ENCODE measurements around the gene RAB8B.

RAB8B gene

DNA sequence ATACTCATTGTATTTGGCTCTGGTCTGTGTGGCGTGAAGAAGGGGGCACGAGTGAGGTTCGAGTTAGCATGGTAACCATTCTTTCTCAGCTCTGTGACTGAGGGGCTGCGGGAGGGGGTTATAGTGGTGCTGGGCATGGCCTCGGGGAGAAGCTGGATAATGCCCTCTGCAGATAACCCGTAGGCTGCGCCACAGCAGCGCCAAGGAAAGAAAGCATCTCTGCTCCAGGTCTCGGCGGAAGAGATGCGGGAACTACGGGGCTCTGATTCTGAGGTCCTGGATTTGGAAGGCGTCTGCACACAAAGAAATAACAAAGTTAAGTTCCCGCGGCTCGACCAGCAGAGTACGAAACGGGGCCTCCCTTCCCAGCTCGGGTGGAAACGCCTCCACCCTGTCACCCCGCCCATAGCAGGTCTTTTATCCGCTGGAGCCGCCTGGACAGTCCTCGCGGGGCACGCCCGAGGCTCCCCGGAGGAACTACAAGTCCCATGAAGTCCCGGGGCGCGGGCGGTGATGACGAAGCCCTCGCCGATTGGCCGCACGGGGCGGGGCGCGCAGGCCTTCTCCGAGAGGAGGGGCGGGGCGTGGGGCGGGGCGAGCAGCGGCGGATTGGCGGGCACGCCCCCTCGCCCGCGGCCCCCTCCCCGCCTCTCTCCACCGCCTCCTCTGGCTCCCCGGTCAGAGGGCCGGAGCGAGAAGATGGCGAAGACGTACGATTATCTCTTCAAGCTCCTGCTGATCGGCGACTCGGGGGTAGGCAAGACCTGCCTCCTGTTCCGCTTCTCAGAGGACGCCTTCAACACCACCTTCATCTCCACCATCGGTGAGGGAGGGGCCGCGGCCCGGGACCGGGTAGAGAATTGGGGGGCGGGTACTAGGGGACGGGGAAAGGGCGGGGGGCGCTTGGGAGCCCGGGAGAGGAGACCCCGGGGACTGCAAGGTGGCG, at the start of gene RAB8B:
TSS of gene RAB8B (plus strand) at position 681 of the 946 bp plus-strand sequence. CDS start at position 700, 19 bp downstream.
- peak; percentile 95 for DNase-seq (ENCODE audit: low read depth)
- H3K4me3 ChIP-seq (ENCODE audit: low read length) = peak within 1 kb of the TSS; percentile 90
- TF ChIP-seq, protein P1, sequence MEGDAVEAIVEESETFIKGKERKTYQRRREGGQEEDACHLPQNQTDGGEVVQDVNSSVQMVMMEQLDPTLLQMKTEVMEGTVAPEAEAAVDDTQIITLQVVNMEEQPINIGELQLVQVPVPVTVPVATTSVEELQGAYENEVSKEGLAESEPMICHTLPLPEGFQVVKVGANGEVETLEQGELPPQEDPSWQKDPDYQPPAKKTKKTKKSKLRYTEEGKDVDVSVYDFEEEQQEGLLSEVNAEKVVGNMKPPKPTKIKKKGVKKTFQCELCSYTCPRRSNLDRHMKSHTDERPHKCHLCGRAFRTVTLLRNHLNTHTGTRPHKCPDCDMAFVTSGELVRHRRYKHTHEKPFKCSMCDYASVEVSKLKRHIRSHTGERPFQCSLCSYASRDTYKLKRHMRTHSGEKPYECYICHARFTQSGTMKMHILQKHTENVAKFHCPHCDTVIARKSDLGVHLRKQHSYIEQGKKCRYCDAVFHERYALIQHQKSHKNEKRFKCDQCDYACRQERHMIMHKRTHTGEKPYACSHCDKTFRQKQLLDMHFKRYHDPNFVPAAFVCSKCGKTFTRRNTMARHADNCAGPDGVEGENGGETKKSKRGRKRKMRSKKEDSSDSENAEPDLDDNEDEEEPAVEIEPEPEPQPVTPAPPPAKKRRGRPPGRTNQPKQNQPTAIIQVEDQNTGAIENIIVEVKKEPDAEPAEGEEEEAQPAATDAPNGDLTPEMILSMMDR (conservative IDR thresholded peaks at IDR 0.05; ENCODE audit: low read length) = peak; percentile 30

DNA sequence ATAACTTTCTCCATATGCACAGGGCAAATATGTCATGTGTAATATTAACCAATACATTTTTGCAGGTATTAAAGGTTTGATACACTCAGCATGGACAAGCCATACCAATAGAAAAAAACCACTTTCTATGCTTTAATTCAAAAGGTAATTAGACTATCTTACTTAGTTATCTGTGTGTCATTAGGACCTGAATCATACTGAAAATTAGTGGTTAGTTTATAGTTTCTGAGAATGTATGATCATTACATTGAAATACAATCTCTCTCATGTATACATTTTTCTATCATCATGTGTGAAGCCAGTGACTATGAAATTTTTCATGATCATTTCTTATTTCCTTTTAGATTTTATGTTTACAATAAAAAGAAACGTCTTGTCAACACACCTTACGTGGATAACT, 48.5 kb upstream of the RAB8B start:
- no peak overlapping the region for H3K4me3 ChIP-seq (ENCODE audit: low read length)
- no peak for DNase-seq (ENCODE audit: low read depth)
- TF ChIP-seq, protein P1 (conservative IDR thresholded peaks at IDR 0.05; ENCODE audit: low read length) = no peak

DNA sequence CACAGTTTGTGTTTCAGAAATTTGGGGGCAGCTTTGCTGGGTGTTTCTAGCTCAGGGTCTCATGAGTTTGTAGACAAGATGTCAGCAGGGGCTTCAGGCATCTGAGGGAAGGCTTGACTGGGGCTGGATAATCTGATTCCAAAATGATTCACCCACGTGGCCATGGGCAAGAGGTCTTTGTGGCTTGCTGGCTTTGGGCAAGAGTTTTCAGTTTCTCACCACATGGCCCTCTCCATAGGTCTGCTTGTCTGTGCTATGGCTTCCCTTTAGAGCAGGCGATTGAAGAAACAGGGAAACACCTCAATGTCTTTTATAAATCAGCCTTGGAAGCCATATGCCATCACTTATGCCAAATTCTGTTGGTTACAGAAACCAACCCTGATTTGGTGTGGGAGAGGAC, 44.0 kb upstream of the RAB8B start:
- TF ChIP-seq, protein P1 (conservative IDR thresholded peaks at IDR 0.05; ENCODE audit: low read length) = no peak
- no peak for DNase-seq (ENCODE audit: low read depth)
- no peak overlapping the region for H3K4me3 ChIP-seq (ENCODE audit: low read length)

DNA sequence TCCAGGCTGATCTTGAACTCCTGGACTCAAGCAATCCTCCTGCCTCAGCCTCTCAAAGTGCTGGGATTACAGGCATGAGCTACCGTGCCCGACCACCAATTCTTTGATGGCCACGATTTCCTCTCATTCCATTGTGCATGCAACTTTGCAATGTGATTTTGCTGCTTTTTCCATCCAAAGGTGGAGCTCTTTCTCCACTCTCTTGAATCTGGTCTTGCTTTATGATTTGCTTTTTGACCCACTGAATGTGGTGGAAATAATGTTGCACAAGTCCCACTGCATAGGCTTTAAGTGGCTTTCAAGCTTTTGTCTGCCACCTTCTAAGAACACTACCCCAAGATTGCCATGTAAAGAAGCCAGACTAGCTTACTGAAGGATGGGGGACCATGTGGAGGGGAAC, 42.7 kb upstream of the RAB8B start:
- no peak overlapping the region for H3K4me3 ChIP-seq (ENCODE audit: low read length)

DNA sequence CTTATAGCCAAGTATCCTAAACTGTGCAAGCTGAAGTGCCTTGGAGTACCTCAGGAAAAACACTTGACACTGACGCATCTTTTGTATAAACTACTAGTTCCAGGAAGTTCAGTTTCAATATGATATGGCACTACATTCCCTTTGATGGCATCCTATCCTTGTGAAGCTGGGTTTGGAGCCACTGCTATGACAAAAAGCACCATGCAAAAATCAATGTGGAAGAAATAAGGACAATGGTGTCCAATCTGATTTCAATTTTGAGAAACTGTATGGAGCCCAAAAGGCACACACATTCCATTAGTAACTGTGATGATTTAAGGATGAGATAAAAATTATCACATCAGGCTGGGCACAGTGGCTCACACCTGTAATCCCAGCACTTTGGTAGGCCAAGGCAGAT, 37.7 kb upstream of the RAB8B start:
- no peak for DNase-seq (ENCODE audit: low read depth)
- H3K4me3 ChIP-seq (ENCODE audit: low read length) = no peak overlapping the region
- TF ChIP-seq, protein P1 (conservative IDR thresholded peaks at IDR 0.05; ENCODE audit: low read length) = no peak

More for the DNA sequence above, 42.7 kb upstream of the RAB8B start:
- no peak for DNase-seq (ENCODE audit: low read depth)
- TF ChIP-seq, protein P1 (conservative IDR thresholded peaks at IDR 0.05; ENCODE audit: low read length) = peak; percentile 31

DNA sequence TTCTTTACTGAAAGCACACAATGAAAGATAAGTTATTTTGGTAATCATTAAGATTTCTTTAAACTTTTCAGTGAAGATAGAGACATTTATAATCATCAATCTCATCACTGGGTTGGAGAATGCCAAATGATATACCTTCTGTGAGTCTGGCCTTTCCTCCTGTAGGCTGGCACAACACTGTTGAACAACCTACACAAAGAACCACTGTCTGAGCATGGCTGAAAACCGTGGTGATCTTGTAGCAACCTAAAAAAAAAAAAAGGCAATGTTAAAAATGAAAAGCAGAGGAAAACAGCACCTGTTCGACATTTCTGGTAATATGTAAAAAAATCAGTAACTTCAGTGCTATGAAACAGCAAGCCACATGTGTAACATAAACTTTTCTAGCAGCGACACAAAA, 33.9 kb upstream of the RAB8B start:
- no peak for DNase-seq (ENCODE audit: low read depth)
- TF ChIP-seq, protein P1 (conservative IDR thresholded peaks at IDR 0.05; ENCODE audit: low read length) = no peak
- peak overlapping the region; percentile 91 for H3K4me3 ChIP-seq (ENCODE audit: low read length)

All from AG10803 (cell line).